ENCODE measurements around the gene ALS2. TPM values are rescaled to one million over a fixed set of nuclear protein-coding genes. Genes with fewer than 3 reads are reported as not detected.

The ALS2 gene
- total RNA-seq, 3 donors from 2014 or later: 19.7 to 28.4 (median 19.7) TPM

Other genes with a start within 250 kb of the ALS2 start
- 10 to 100 TPM; 36.6 to 70.7 (median 39.7) TPM for gene TMEM237, start 137.4 kb downstream of the ALS2 start, total RNA-seq
- under 1 TPM in 2 of 3 donors, not detected in 1; 0.16 to 0.29 TPM for gene MPP4, start 82.3 kb downstream of the ALS2 start, total RNA-seq
- 1 to 10 TPM in 2 of 3 donors, under 1 TPM in 1; 0.33 to 4.6 (median 2.2) TPM for gene CDK15, start 25.6 kb upstream of the ALS2 start, total RNA-seq

Measured in breast epithelium (tissue), 3 donors.